Endothelial cell of umbilical vein (primary cell): ENCODE data around the gene AK9. TPM values are rescaled to one million over a fixed set of nuclear protein-coding genes. Genes with fewer than 3 reads are reported as not detected.

Experiments used
- BruUV-seq: library from RNA; stranded (reverse); fragments of 400-500 nt; replicated peaks from 2 replicates; lab custom pipeline; 2021; lab: Mats Ljungman, UMichigan
- CTCF ChIA-PET: fragments of 300-600, 350-600 bp; sonication (Branson Sonifier 250); formaldehyde crosslinking; loops from one replicate; lab custom pipeline; 2021; ENCODE audit warnings: antibody characterized with exemption, inconsistent platforms; lab: Charles Lee
- POLR2A ChIA-PET: fragments of 300-600, 350-600 bp; sonication (Branson Sonifier 250); formaldehyde crosslinking; loops from one replicate; lab custom pipeline; 2021; ENCODE audit warnings: antibody characterized with exemption, inconsistent platforms; lab: Charles Lee
- DNase-seq: peaks from one replicate; pipeline ENCODE4 v3.0.0-alpha.2; 2011; ENCODE audit warnings: low read depth, low spot score
- FAIRE-seq: peaks from 2 replicates; lab custom pipeline; 2011; peaks lifted over from hg19 to GRCh38; lab: Jason Lieb, UNC
- H2AFZ ChIP-seq: 2 replicates; pipeline ENCODE4 v1.6.0; 2012; ENCODE audit warnings: low read depth, low read length, control low read depth, inconsistent platforms
- H3K27ac ChIP-seq: 2 replicates; pipeline ENCODE4 v1.5.1; 2011; ENCODE audit warnings: low read depth, mild to moderate bottlenecking, control low read depth, low read length, moderate library complexity; ENCODE audit not compliant: insufficient read depth
- H3K27me3 ChIP-seq, 2 experiments: 2 replicates each; pipeline versions ENCODE4 v1.6.0 to v1.6.1; 2011; ENCODE audit warnings: low read length in 2 of 2, mixed read lengths in 1 of 2; ENCODE audit not compliant: control insufficient read depth in 2 of 2, insufficient read depth in 2 of 2
- H3K36me3 ChIP-seq, 2 experiments: 2 replicates in 1 of 2; 3 replicates in 1 of 2; pipeline ENCODE4 v1.5.1; 2011; ENCODE audit warnings: low read length in 2 of 2, mild to moderate bottlenecking in 1 of 2, moderate library complexity in 1 of 2; ENCODE audit not compliant: control insufficient read depth in 2 of 2, insufficient read depth in 2 of 2; ENCODE audit errors: extremely low read depth in 1 of 2
- H3K4me1 ChIP-seq: 3 replicates; pipeline ENCODE4 v1.5.1; 2011; ENCODE audit warnings: mild to moderate bottlenecking, low read length; ENCODE audit not compliant: control insufficient read depth, insufficient read depth; ENCODE audit errors: extremely low read depth
- H3K4me2 ChIP-seq: 2 replicates; pipeline ENCODE4 v1.6.1; 2011; ENCODE audit warnings: low read length, control low read depth, mixed read lengths; ENCODE audit not compliant: insufficient read depth
- H3K4me3 ChIP-seq, 3 experiments: fragments of 200-600 bp in 1 of 3; sonication (generic), shearing (Covaris generic) in 1 of 3; replicated peaks in 1 of 3; 2 replicates each; pipeline ENCODE4 v1.5.1; 2011 to 2016; ENCODE audit warnings: control low read depth in 3 of 3, low read length in 3 of 3, mild to moderate bottlenecking in 2 of 3, inconsistent platforms in 1 of 3, low read depth in 1 of 3, moderate library complexity in 1 of 3; ENCODE audit not compliant: insufficient read depth in 1 of 3
- H3K79me2 ChIP-seq: 2 replicates; pipeline ENCODE4 v1.6.0; 2012; ENCODE audit warnings: low read length, inconsistent platforms; ENCODE audit not compliant: control insufficient read depth, insufficient read depth
- H3K9ac ChIP-seq: replicated peaks from 2 replicates; pipeline ENCODE3; 2011; ENCODE audit warnings: low read length, control low read depth; ENCODE audit not compliant: insufficient read depth; ENCODE audit errors: extremely low read depth
- H3K9me1 ChIP-seq: replicated peaks from 3 replicates; pipeline ENCODE4 v1.6.0; 2011; ENCODE audit warnings: mild to moderate bottlenecking, low read length; ENCODE audit not compliant: control insufficient read depth, insufficient read depth; ENCODE audit errors: extremely low read depth
- H3K9me3 ChIP-seq: replicated peaks from 2 replicates; pipeline ENCODE4 v1.5.1; 2012; ENCODE audit warnings: low read length, inconsistent platforms; ENCODE audit not compliant: control insufficient read depth, insufficient read depth
- H4K20me1 ChIP-seq: replicated peaks from 2 replicates; pipeline ENCODE3; 2011; ENCODE audit warnings: mild to moderate bottlenecking, low read length; ENCODE audit not compliant: control insufficient read depth, insufficient read depth; ENCODE audit errors: extremely low read depth
- CTCF ChIP-seq, 2 donors: IDR thresholded peaks; 1 replicate in 1 of 2; 2 replicates in 1 of 2; pipeline ENCODE4 v1.5.1; 2011; ENCODE audit warnings: low read length in 2 of 2, mild to moderate bottlenecking in 2 of 2, moderate library complexity in 2 of 2, control low read depth in 1 of 2, inconsistent platforms in 1 of 2, low read depth in 1 of 2; ENCODE audit not compliant: insufficient read depth in 1 of 2; ENCODE audit errors: extremely low read depth in 1 of 2
- EZH2 ChIP-seq: IDR thresholded peaks from 2 replicates; pipeline ENCODE4 v1.6.1; 2012; ENCODE audit warnings: borderline replicate concordance, low read depth, mild to moderate bottlenecking, moderate library complexity, low read length, inconsistent platforms; ENCODE audit not compliant: severe bottlenecking
- FOS ChIP-seq: IDR thresholded peaks from 2 replicates; pipeline ENCODE4 v1.6.1; 2011; ENCODE audit warnings: mild to moderate bottlenecking, low read length, moderate library complexity, borderline replicate concordance; ENCODE audit not compliant: insufficient read depth
- GATA2 ChIP-seq: IDR thresholded peaks from 2 replicates; pipeline ENCODE4 v1.7.0; 2011; ENCODE audit warnings: low read depth, mild to moderate bottlenecking, moderate library complexity, mixed read lengths, low read length; ENCODE audit not compliant: insufficient read length, insufficient read depth
- MAX ChIP-seq: IDR thresholded peaks from 2 replicates; pipeline ENCODE4 v1.6.1; 2011; ENCODE audit not compliant: insufficient read depth, insufficient read length
- MYC ChIP-seq: IDR thresholded peaks from one replicate; pipeline ENCODE4 v1.6.1; 2011; ENCODE audit warnings: mild to moderate bottlenecking, low read depth, low read length
- POLR2A ChIP-seq: IDR thresholded peaks from 2 replicates; pipeline ENCODE4 v1.6.1; 2012; ENCODE audit warnings: low read depth, mild to moderate bottlenecking, control low read depth, low read length
- POLR2AphosphoS5 ChIP-seq: IDR thresholded peaks from 2 replicates; pipeline ENCODE4 v1.6.1; 2012; ENCODE audit warnings: low read depth, mild to moderate bottlenecking, control low read depth, low read length, moderate library complexity; ENCODE audit not compliant: insufficient read depth
- dilution Hi-C: fragments of 300-500 bp; cut with MboI; formaldehyde crosslinking; loops from one replicate; pipeline ENCODE4 v1.15.0; 2019; ENCODE audit warnings: low sequenced_read_pairs; ENCODE audit not compliant: extremely low pct_ligation_motif_present
- intact Hi-C: fragments of 100-400 bp; cut with micrococcal nuclease; formaldehyde crosslinking; loops from one replicate; pipeline ENCODE4 v1.10.0; 2022
- polyA plus RNA-seq, 4 experiments: library from polyadenylated mRNA; depleted of rRNA in 3 of 4; stranded (reverse) in 3 of 4; unstranded in 1 of 4; fragments of >200 nt; gene quantifications; 2 replicates each; pipeline versions ENCODE4 v1.2.1 to v1.2.3, GENCODE V29; 2011 to 2012; ENCODE audit warnings: missing spikeins in 1 of 4
- total RNA-seq: library from RNA; stranded (reverse); gene quantifications from 2 replicates; pipeline ENCODE4 v1.2.3, GENCODE V29; 2021

The AK9 gene
- total and polyA plus RNA-seq, 2 donors (not counting 3 experiments of a cell fraction or from before 2014, with no cell fraction given): 1.4 to 3.2 TPM

- no peaks in the 10 kb centered on the region for H4K20me1 ChIP-seq
- intact Hi-C loops (no loop called here), dilution Hi-C loops (no loop called here)
- no peak overlapping the region for H3K9ac ChIP-seq
- no peak overlapping the region for H3K4me2 ChIP-seq
- DNase-seq (no peak), FAIRE-seq (no peak)
- no peak overlapping the region for H3K4me3 ChIP-seq
- ChIA-PET POLR2A (no interaction called here), CTCF (interaction anchor here (3.4 to 5.2 kb wide), 2 partner anchors 10 to 325 kb away, joined by 21 to 36 read pairs; no protein-coding TSS in a partner anchor)
- H3K27ac ChIP-seq: no peak overlapping the region
- no peaks in the 10 kb centered on the region for H3K4me1 ChIP-seq
- no peaks in the 10 kb centered on the region for H3K36me3 ChIP-seq
- no peaks in the 10 kb centered on the region for H3K27me3 ChIP-seq
- TF ChIP-seq GATA2 (no peak), MAX (no peak), POLR2AphosphoS5 (no peak), FOS (no peak), POLR2A (no peak), EZH2 (no peak), MYC (no peak), CTCF (IDR thresholded peaks at IDR 0.05; ENCODE audit: extremely low read depth in 1 of 2, insufficient read depth in 1 of 2, low read depth in 1 of 2, low read length in 2 of 2) (no peak)
- peaks cover 2% of the 10 kb centered on the region for H3K79me2 ChIP-seq
- no peaks in the 10 kb centered on the region for H3K9me3 ChIP-seq
- H2AFZ ChIP-seq: no peak overlapping the region
- no peaks in the 10 kb centered on the region for H3K9me1 ChIP-seq
- BruUV-seq: no TSS peak
These were observed 23.6 kb upstream of the AK9 start for GRCh38 chr6:109714611-109715010.
